IPS-11a (cell line): ENCODE measurements around the gene RAB8A.
"Not testable (repeated sequence)": the region's sequence is repeated elsewhere in the genome, so short reads cannot be mapped to it uniquely, and the experiment has no call there.

ENCODE experiments used
- H3K4me3 ChIP-seq: one replicate; pipeline ENCODE4 v1.5.1; 2013; ENCODE audit warnings: low read depth, low read length, control low read depth

Gene RAB8A

DNA sequence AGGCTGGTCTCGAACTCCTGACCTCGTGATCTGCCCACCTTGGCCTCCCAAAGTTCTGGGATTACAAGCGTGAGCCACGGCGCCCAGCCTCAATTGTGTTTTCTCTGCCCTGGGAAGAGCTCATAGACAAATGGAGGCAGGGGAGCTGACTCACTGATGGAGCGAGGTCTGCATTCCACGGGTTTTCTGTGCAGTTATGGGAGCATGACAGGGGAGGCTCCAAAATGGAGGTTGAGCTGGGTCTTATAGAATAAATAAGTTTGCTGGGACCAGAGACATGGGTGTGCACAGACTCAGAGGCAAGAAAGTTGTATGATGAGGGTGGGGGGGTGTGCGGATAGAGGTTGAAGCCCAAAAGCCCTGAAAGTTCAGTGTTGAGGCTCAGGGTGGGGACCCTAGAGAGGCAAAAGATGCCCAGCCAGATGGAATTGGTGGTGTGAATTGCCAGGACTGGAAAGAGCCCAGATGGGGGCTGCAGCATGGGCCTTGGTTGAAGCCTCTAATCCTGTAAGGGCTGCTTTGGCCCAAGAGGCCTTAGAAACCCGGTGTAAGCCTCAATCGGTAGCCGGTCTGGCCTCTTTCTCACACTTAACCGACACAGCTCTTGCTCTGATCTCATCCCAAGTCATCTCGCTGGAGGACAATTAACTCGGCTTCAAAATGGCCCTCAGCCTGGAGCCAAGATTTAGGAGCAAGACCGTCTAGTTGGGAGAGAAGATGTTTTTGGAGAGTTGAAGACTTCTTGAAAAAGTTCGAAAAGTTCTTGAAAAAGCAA lies 33.5 kb upstream of the RAB8A start:
- H3K4me3 ChIP-seq, result peak overlapping the region; percentile 39

DNA sequence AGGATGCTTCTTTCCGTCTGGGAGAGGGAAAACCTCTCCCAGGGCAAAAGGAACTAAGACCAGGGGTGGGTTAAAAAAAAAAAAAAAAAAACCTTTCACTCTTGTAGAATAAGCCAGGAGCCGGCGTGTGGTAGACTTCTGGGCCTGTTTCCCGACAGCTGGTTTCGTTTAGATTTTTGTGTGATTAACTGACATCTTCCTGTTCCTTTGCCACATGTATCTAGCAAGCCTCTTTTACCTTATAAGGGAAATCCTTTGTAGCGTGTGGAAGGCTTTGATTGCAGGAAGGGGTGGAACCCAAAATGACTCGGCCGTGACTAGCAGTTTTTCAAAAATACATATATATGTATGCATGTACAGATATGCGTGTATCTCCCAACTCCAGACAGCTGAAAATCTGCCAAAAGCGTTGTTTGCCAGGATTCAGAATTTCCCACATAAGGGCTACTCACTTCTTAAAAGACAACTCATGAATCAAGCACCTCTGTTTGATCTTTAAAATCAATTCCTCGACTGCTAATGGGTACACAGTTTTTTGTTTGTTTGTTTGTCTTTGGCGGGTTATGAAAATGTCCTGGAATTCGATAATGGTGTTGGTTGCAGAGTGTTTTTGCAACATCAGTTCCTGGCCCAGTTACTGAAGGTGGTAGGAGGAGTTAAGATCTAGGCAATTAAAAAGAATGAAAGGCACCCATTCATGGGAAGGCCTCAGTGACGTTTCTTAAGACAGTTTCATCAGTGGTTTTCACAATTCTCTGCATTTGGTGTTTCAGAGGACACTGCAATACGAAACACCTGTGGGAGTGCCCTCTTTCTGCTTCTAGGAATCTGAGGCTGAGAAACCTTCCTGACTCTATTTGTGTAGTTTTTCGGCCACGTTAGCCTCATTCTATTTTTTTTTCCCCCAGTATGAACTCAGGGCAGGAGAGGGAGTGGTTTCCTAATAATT lies 32.7 kb upstream of the RAB8A start:
- peak overlapping the region; percentile 39 for H3K4me3 ChIP-seq

DNA sequence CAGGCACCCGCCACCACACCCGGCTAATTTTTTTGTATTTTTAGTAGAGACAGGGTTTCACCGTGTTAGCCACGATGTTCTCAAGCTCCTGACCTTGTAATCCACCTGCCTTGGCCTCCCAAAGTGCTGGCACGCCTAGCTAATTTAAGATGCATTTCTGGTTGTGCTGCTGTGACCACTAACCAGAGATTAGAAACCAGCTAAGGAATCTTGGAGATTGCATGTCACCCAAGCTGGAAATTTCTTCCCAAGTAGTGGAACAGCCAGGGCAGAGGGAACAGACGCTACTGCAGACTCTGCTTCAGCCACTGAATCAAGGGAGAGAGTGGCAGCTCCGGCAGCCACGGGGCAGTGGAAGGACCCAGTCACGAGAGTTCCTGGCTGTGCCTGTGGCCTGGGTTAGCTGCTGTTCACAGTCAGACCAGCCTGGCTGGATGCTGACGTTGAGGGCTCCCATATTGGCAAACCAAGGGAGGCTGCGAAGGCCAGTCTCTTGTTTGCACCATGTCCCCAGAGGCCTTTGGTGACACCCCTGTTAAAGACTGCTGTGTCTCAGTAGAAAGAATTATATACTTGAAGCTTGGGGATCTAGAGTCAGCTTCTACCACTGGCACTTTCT lies 27.5 kb upstream of the RAB8A start:
- H3K4me3 ChIP-seq, result no peak overlapping the region

DNA sequence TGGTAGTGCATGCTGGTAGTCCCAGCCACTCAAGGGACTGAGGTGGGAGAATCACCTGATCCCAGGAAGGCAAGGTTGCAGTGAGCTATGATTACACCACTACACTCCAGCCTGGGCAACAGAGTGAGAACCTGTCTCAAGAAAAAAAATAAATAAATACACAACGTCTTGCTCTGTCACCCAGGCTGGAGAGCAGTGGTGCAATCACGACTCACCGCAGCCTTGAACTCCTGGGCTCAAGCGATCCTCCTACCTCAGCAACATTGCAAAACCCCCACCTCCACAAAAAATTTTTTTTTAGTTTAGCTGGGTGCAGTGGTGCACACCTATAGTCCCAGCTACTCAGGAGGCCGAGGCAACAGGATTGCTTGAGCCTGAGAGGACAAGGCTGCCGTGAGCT lies 26.6 kb upstream of the RAB8A start:
- H3K4me3 ChIP-seq, result no peak overlapping the region

DNA sequence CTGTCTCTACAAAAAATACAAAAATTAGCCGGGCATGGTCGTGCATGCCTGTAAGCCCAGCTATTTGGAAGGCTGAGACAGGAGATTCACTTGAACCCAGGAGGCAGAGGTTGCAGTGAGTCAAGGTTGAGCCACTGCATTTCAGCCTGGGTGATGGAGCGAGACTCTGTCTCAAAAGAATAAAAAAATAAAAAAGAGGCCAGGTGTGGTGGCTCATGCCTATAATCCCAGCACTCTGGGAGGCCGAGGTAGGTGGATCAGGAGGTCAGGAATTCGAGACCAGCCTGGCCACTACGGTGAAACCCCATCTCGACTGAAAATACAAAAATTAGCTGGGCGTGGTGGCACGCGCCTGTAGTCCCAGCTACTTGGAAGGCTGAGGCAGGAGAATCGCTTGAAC lies 24.3 kb upstream of the RAB8A start:
- not testable (repeated sequence) for H3K4me3 ChIP-seq

DNA sequence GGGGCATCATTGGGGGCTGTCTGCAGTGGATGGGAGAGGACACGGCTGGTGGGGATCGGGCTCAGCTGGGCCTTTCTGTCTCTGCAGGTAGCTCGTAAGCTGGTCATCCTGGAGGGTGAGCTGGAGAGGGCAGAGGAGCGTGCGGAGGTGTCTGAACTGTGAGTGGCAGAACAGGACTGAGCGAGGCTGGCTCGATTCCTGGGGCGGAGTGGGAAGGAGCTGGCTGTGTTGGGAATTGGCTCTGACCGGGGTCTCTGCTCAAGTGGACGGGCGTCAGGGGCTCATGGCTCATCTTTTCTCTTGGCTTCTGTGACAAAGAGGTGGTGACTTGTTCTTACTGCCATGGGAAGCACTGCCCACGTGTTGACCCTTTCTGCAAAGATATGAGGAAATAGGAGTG lies 23.7 kb upstream of the RAB8A start:
- H3K4me3 ChIP-seq, result no peak overlapping the region

DNA sequence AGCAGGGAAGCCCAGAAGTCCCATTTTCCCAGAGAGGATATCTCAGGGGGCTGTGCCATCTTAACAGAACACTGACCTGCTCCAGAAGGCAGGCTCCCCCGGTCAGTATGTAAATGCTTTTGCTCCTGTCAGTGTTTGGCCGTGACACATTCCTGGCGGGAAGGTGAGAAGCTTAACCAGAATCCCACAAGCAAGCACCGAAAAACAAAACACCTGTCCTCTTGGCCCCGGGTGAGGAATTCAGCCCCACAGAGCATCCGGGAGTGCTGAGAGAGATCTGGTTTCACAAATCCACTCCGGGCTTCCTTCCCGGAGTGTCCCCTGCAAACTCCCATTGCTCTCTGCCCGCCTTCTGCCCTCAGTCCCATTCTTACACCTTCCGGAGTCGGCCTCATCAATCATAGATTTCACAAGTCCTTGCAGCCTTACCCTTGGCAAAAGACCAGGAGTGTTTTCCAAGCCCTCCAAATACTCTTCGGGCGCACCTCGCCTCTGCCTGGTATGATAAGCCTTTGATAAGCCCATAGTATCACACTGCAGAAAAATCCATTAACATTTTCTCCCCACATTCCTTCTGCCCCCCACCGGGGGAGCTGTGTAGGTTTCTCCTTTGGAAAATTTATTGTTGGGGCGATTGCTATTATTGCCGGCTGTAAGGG lies 23.2 kb upstream of the RAB8A start:
- no peak overlapping the region for H3K4me3 ChIP-seq

DNA sequence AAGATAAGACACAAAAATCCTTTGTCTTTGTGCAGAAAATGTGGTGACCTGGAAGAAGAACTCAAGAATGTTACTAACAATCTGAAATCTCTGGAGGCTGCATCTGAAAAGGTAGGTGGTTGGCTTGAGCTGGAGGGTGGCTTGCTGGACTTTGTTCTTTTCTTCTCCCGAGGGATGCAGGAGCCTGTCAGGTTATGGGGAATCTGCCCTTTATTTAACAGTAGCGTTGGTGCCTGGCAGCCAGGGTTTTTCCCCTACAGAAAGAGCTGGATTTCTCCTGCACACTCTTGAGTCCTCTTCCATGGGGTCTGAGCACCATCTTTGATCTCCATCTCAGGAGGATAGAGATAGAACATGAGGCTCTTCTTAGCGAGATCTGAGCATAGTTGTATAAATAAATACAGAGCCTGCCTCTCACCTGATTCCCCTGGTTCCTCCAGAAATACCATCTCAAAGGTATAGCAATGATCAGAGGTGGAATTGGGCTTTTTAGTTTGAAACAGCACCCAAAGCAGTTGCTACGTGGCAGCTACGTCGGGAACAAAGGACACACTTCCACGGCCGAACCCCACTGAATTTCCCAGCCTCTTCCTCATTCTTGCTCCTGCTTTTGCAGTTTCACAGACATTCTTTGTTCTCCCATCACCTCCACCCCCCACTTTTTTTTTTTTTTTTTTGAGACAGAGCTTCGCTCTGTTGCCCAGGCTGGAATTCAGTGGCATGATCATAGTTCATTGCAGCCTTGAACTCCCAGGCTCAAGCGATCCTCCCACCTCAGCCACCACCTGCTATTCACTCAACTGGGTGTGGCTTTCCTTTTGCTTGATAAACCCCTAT lies 22.5 kb upstream of the RAB8A start:
- H3K4me3 ChIP-seq, result no peak overlapping the region

DNA sequence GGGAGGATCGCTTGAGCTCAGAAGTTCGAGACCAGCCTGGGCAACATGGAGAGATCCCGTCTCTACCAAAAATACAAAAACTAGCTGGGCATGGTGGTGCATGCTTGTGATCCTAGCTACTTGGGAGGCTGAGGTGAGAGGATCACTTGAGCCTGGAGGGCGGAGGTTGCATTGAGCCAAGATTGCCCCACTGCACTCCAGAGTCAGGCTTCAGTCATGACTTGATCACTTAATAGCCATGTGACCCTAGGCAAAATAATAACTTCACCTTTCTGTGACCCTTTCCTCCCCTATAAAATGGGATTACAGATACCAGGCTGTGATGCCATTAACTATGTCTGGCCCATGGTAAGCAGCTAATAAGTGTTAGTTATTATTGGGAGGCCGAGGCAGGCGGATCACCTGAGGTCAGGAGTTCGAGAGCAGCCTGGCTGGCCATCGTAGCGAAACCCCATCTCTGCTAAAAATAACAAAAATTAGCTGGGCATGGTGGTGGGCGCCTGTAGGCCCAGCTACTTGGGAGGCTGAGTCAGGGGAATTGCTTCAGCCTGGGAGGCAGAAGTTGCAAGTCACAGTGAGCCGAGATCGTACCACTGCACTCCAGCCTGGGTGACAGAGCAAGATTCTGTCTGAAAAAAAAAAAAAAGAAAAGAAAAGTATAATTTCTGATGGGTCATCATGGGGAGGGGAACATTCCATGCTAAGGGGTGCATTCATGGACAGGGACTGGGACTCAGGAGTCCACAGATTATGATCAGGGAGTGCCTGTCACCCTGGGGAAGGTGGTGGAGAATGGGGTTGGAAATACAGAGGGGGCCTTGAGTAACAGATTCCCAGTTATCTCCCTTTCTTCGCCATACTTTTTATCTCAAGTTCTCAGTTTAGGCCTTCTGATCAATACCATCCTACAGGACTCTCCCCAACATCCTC lies 19.9 kb upstream of the RAB8A start:
- no peak overlapping the region for H3K4me3 ChIP-seq

DNA sequence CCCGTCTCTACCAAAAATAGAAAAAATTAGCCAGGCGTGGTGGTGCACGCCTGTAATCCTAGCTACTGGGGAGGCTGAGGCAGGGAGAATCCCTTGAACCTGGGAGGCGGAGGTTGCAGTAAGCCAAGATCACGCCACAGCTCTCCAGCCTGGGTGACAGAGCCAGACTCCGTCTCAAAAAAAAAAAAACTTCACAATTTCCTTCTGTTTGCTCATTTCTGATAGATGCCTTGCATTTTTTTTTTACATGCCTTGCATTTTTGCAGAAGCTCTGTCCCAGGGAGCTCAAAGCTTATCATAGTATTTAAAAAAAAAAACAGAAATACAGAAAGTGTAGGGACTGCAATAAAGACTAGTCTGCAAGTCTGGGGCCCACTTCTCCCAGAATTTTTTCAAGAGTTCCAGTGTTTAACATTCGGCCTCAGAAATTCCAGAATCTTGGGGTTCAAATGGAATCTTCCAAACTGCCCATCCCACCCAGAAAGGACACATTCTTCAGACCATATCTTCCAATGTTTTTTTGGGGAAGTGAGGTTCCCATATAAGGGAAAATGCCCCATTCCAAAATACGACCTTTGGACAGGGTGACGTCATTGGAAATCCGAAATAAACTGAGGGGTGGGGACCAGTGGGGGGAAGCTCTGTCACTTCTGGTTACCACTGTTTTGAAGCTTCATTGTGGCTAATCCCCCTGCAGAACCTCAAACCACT lies 17.2 kb upstream of the RAB8A start:
- no peak overlapping the region for H3K4me3 ChIP-seq

DNA sequence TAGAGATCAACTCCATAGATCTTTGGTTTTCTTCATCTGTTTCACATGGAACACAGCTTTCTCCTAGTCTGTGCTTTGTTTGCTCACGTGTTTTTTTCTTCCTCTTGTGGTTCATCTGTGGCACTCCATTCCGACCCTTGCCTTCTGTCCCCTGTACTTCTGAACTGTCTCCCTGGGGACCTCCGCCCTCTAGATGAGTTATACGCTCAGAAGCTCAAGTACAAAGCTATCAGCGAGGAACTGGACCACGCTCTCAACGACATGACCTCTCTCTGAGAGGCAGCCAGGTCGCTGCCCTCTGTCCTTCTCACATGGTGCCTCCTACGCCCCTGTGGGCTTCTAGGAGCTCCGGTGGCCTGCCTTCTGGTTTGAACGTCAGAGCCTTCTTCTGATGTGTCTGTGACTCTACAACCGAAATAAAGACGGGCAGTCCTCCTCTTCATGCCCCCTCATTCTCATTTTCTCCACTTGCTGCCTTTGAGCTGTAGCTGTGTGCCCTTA lies 16.6 kb upstream of the RAB8A start:
- H3K4me3 ChIP-seq, result no peak overlapping the region

DNA sequence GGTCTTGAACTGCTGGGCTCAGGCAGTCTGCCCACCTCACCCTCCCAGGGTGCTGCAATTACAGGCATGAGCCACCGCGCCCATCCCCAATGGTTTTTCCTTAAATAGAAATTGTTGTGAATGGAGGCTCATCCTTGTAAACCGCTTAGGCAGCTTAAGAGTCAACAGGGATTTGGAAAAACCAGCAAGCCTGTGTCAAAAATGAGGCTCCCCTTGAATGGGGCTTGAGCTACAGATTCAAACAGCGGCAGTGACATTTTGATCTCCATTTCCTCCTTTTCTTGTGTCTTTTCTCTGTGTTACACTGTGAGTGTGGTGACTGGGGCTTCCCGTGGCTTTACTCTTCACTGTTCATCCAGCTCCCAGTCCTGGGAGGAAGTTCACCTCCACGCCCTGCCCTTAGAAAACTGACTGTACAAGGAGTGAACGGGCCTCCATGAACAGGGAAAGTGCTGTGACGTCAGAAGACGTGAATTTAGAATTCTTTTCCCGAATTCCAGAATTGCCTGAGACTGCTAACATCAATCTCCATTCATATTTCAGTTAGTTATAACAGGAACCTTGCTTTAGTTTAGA lies 15.3 kb upstream of the RAB8A start:
- no peak overlapping the region for H3K4me3 ChIP-seq

DNA sequence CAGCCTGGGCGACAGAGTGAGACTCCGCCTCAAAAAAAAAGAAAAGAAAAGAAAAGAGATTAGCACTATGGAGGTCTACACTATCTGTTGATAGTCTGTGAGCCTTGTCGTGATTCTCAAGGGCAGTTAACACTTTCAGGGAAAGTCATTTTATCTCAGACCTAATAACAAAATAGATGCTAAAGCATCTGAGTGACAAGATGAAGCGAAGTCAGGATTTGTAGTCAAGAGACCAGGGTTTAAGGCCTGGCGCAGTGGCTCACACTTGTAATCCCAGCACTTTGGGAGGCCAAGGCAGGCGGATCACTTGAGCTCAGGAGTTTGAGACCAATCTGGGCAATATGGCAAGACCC lies 13.3 kb upstream of the RAB8A start:
- H3K4me3 ChIP-seq, result no peak overlapping the region

DNA sequence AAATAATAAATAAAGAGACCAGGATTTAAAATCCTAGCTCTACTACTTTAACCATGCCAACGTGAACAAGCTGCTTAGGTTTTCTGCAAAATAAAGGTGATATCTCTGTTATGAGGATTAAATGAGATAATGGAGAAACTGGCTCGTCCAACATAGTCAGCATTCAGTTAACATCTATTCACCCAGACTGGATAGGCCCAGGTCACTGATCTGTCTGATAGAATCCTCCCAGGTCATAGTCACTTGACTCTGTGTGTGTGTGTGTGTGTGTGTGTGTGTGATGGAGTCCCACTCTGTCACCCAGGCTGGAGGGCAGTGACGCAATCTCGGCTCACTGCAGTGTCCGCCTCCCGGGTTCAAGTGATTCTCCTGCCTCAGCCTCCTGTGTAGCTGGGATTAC lies 12.9 kb upstream of the RAB8A start:
- H3K4me3 ChIP-seq, result no peak overlapping the region

DNA sequence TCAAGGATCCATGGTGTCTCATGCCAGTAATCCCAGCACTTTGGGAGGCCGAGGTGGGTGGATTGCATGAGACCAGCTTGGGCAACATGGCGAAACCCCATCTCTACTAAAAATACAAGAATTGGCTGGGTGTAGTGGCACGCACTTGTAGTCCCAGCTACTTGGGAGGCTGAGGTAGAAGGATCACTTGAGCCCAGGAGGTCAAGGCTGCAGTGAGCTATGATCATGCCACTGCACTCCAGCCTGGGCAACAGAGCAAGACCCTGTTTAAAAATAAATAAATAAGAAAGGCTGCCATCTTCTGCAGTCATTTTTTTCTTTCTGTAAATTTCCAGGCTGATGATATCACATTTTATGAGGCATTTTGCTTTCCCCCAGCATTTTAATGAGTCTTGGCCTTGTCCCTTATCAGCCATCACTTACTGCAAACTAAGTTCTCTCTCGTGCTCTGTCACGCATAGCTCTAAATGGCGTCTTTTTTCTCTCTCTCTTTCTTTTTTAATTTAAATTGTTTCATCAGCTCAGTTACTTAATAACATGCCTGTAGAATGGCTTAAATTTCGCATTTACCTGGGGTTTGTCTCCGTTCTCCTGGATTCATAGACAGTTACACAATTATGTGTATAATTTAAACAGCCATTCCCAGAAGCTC lies 12.2 kb upstream of the RAB8A start:
- H3K4me3 ChIP-seq, result not testable (repeated sequence)

DNA sequence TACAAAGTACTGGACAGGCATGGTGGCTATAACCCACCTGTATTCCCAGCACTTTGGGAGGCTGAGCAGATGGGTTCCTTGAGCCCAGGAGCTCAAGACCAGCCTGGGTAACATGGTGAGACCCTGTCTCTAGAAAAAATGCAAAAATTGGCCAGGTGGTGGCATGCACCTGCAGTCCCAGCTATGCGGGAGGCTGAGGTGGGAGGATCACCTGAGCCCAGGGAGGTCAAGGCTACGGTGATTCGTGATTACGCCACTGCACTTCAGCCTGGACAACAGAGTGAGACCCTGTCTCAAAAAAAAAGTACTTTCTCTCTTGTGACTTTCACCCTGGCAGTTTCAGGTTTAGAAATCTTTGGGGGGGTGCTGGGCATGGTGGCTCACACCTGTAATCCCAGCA lies 11.2 kb upstream of the RAB8A start:
- no peak overlapping the region for H3K4me3 ChIP-seq

DNA sequence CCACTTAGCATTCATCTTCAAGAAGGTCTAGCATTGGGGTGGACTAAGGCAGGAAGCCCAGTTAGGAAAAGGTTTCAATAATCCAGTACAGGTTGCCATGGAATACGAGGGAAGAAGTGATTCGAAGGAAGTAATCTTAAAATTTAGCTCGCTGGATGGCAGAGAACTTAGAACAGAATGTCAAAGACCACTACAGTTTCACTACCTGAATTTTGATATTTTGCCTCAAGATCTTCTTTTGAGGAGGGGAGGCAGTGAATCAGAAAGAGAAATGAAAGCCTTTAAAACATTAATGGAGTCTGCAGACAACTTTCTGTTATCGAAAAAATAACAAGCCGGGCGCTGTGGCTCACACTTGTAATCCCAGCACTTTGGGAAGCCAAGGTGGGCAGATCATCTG lies 7.0 kb upstream of the RAB8A start:
- H3K4me3 ChIP-seq, result no peak overlapping the region

DNA sequence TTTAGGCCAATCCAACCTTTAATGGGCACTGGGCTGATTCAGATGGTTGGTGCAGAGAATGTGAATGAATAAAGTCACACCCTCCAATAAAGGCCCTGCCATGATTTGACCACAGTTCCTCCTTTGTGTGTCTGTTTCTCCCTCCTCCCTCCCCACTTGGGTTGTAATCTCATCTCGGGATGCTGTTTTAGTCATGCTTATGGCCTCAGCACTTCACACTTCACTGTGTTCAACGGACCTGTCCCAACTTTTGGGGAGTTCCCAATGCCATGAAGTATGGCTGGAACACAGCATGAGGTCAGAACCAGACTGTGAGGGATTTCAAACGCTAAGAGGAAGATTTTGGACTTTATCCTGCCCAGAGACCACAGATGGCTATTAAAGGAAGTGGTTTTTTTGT lies 5.6 kb upstream of the RAB8A start:
- H3K4me3 ChIP-seq, result no peak overlapping the region
